Muscle of back (tissue), 13 donors: ENCODE measurements around the gene ALX1. TPM values are rescaled to one million over a fixed set of nuclear protein-coding genes. Genes with fewer than 3 reads are reported as not detected.

Experiments
- DNase-seq, 3 donors: peaks; one replicate each; pipeline versions ENCODE4 v3.0.0 to v3.0.0-alpha.2; 2013
- long read RNA-seq, 9 donors: transcript quantifications; one replicate each; lab custom pipeline, GENCODE V29; 2026
- polyA plus RNA-seq, 10 donors: library from polyadenylated mRNA; unstranded; fragments of 120-200 nt; gene quantifications; one replicate each; pipeline ENCODE4 v1.2.1, GENCODE V29; 2013; ENCODE audit not compliant: insufficient read length in 10 of 10

The ALX1 gene
- under 1 TPM in 6 of 10 donors, not detected in 4; 0.16 to 0.32 (median 0.19) TPM for polyA plus RNA-seq
- long read RNA-seq, donor 1 = 0 reads
- long read RNA-seq, donor 2 = 0 reads
- long read RNA-seq, donor 3 = 0 reads
- long read RNA-seq, donor 4 = 0 reads
- long read RNA-seq, donor 5, partial matches to known transcripts = 0 of 1 reads
- long read RNA-seq, donor 5, other reads (novel, unspliced or antisense) = 0 of 1 reads
- long read RNA-seq, donor 6 = 0 reads
- long read RNA-seq, donor 7 = 0 reads
- long read RNA-seq, donor 8 = 0 reads
- long read RNA-seq, donor 9 = 0 reads

GRCh38 chr12:85280165-85280983 lies at the start of gene ALX1:
TSS of gene ALX1 (plus strand) at chr12:85280220. CDS start at chr12:85280262, 42 bp downstream.
- DNase-seq = peak; percentile 23 to 85 (median 40)

- DNase-seq = no peak
Measured at GRCh38 chr12:85237327-85237726, 42.7 kb upstream of the ALX1 start.

- no peak for DNase-seq
Measured at GRCh38 chr12:85244561-85244960, 35.5 kb upstream of the ALX1 start.

GRCh38 chr12:85253853-85254252 lies 26.2 kb upstream of the ALX1 start:
- DNase-seq = no peak

GRCh38 chr12:85257671-85258070 lies 22.3 kb upstream of the ALX1 start:
- DNase-seq = no peak

- no peak for DNase-seq
Measured at GRCh38 chr12:85260447-85260846, 19.6 kb upstream of the ALX1 start.

GRCh38 chr12:85260896-85261295 lies 19.1 kb upstream of the ALX1 start:
- no peak for DNase-seq

- DNase-seq = no peak
Measured at GRCh38 chr12:85266356-85266755, 13.7 kb upstream of the ALX1 start.

- peak in 1 of 3 donors; percentile 47 for DNase-seq
Measured at GRCh38 chr12:85273381-85274314, 6.4 kb upstream of the ALX1 start.

GRCh38 chr12:85274315-85274651 lies 5.7 kb upstream of the ALX1 start:
- peak in 1 of 3 donors; percentile 39 for DNase-seq

- peak in 1 of 3 donors; percentile 28 for DNase-seq
Measured at GRCh38 chr12:85275374-85275773, 4.6 kb upstream of the ALX1 start.

GRCh38 chr12:85277191-85277590 lies 2.8 kb upstream of the ALX1 start:
- DNase-seq = peak in 1 of 3 donors; percentile 16

GRCh38 chr12:85277900-85278597 lies 2.0 kb upstream of the ALX1 start:
- DNase-seq = peak in 1 of 3 donors; percentile 29

- DNase-seq = peak in 1 of 3 donors; percentile 18
Measured at GRCh38 chr12:85278598-85279448, 1.2 kb upstream of the ALX1 start.

GRCh38 chr12:85279449-85280164 lies 413 bp upstream of the ALX1 start:
- DNase-seq = peak in 1 of 3 donors; percentile 63

- peak in 1 of 3 donors; percentile 60 for DNase-seq
Measured at GRCh38 chr12:85280984-85281630, 1.1 kb downstream of the ALX1 start.

- DNase-seq = peak in 1 of 3 donors; percentile 47
Measured at GRCh38 chr12:85281636-85282312, 1.8 kb downstream of the ALX1 start.

- DNase-seq = peak in 1 of 3 donors; percentile 10
Measured at GRCh38 chr12:85283560-85283959, 3.5 kb downstream of the ALX1 start.
